Neural cell (in vitro differentiated cells): ENCODE results near the gene CDK6.

Experiments used
- EP300 ChIP-seq: fragments of 450-650 bp; conservative IDR thresholded peaks from 2 replicates; pipeline ENCODE4 v1.6.1; 2014; ENCODE audit warnings: antibody characterized with exemption, mild to moderate bottlenecking, moderate library complexity; ENCODE audit not compliant: poor library complexity, severe bottlenecking
- EZH2 ChIP-seq: fragments of 200-600, 300-800 bp; shearing (Covaris generic), sonication (generic); IDR thresholded peaks from 2 replicates; pipeline ENCODE4 v1.6.1; 2014; ENCODE audit warnings: antibody characterized with exemption, low read length, borderline replicate concordance, mild to moderate bottlenecking; ENCODE audit not compliant: insufficient read depth, poor library complexity, severe bottlenecking
- TF ChIP-seq, protein P1 (sequence below): fragments of 450-650 bp; IDR thresholded peaks from 2 replicates; pipeline ENCODE4 v1.5.1; 2014; ENCODE audit warnings: antibody characterized with exemption, mild to moderate bottlenecking, moderate library complexity; ENCODE audit not compliant: poor library complexity, severe bottlenecking

DNA sequence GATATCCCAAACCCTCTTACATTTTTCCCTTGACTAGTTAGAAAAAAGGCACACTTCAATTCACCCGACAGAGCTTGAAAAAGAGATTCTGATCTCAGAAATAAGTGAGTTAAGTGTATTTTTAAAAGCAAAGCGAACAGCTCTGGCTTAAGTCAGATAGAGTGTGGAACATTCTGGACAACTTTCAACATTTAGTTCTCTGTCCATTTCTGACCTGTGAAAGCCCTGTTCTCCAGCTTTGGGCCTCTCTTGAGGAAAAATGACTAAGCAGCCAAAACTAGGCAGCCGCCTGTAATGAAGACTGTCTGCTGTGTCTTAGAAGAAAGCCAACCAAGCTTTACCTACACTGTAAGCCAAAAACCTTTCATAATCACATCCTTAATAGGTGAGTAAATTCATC, 50.5 kb downstream of the CDK6 start:
- TF ChIP-seq EP300 (no peak), EZH2 (no peak)
- TF ChIP-seq, protein P1, sequence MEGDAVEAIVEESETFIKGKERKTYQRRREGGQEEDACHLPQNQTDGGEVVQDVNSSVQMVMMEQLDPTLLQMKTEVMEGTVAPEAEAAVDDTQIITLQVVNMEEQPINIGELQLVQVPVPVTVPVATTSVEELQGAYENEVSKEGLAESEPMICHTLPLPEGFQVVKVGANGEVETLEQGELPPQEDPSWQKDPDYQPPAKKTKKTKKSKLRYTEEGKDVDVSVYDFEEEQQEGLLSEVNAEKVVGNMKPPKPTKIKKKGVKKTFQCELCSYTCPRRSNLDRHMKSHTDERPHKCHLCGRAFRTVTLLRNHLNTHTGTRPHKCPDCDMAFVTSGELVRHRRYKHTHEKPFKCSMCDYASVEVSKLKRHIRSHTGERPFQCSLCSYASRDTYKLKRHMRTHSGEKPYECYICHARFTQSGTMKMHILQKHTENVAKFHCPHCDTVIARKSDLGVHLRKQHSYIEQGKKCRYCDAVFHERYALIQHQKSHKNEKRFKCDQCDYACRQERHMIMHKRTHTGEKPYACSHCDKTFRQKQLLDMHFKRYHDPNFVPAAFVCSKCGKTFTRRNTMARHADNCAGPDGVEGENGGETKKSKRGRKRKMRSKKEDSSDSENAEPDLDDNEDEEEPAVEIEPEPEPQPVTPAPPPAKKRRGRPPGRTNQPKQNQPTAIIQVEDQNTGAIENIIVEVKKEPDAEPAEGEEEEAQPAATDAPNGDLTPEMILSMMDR: no peak
